ENCODE measurements around the gene HHLA2. TPM values are rescaled to one million over a fixed set of nuclear protein-coding genes. Genes with fewer than 3 reads are reported as not detected.

Gene HHLA2
- total RNA-seq, 1 donor from 2014 or later = 2.3 TPM

- Mint-ChIP-seq H3K4me1 (ENCODE audit: unreplicated experiment) (peaks cover 36% of the 10 kb centered on the region), H3K27me3 (no peaks in the 10 kb centered on the region), H3K36me3 (no peaks in the 10 kb centered on the region), H3K27ac (no peak overlapping the region), H3K9me3 (peaks cover 6% of the 10 kb centered on the region), H3K4me3 (no peak overlapping the region)
- no peak for TF ChIP-seq CTCF (conservative IDR thresholded peaks at IDR 0.05)
- DNase-seq (ENCODE audit: extremely low spot score, unreplicated experiment) = no peak
Observed at GRCh38 chr3:108404368-108404767, 108.0 kb downstream of the HHLA2 start.

- H3K9me3 Mint-ChIP-seq = no peaks in the 10 kb centered on the region
- no peaks in the 10 kb centered on the region for H3K36me3 Mint-ChIP-seq
- peaks cover 36% of the 10 kb centered on the region for H3K4me1 Mint-ChIP-seq (ENCODE audit: unreplicated experiment)
- TF ChIP-seq CTCF (conservative IDR thresholded peaks at IDR 0.05) = no peak
- no peak overlapping the region for H3K27ac Mint-ChIP-seq
- H3K4me3 Mint-ChIP-seq = no peak overlapping the region
- no peak for DNase-seq (ENCODE audit: extremely low spot score, unreplicated experiment)
- no peaks in the 10 kb centered on the region for H3K27me3 Mint-ChIP-seq
Observed at GRCh38 chr3:108406063-108406660, 109.8 kb downstream of the HHLA2 start.

GRCh38 chr3:108406661-108407206 is 110.4 kb downstream of the HHLA2 start:
- Mint-ChIP-seq H3K9me3 (no peaks in the 10 kb centered on the region), H3K4me1 (ENCODE audit: unreplicated experiment) (peaks cover 34% of the 10 kb centered on the region), H3K27ac (no peak overlapping the region), H3K36me3 (peaks cover 3% of the 10 kb centered on the region), H3K4me3 (no peak overlapping the region), H3K27me3 (no peaks in the 10 kb centered on the region)
- TF ChIP-seq CTCF (conservative IDR thresholded peaks at IDR 0.05) = peak; percentile 74
- no peak for DNase-seq (ENCODE audit: extremely low spot score, unreplicated experiment)

GRCh38 chr3:108407886-108408285 is 111.5 kb downstream of the HHLA2 start:
- Mint-ChIP-seq H3K4me1 (ENCODE audit: unreplicated experiment) (peaks cover 34% of the 10 kb centered on the region), H3K36me3 (peaks cover 3% of the 10 kb centered on the region), H3K9me3 (peaks cover 5% of the 10 kb centered on the region), H3K27ac (no peak overlapping the region), H3K27me3 (no peaks in the 10 kb centered on the region), H3K4me3 (no peak overlapping the region)
- TF ChIP-seq CTCF (conservative IDR thresholded peaks at IDR 0.05) = no peak
- DNase-seq (ENCODE audit: extremely low spot score, unreplicated experiment) = no peak

- TF ChIP-seq CTCF (conservative IDR thresholded peaks at IDR 0.05) = no peak
- Mint-ChIP-seq H3K36me3 (peaks cover 3% of the 10 kb centered on the region), H3K27ac (no peak overlapping the region), H3K4me3 (no peak overlapping the region), H3K4me1 (ENCODE audit: unreplicated experiment) (peaks cover 29% of the 10 kb centered on the region), H3K9me3 (peaks cover 5% of the 10 kb centered on the region), H3K27me3 (no peaks in the 10 kb centered on the region)
- DNase-seq (ENCODE audit: extremely low spot score, unreplicated experiment) = no peak
Observed at GRCh38 chr3:108408883-108409799, 112.8 kb downstream of the HHLA2 start.

All from type B pancreatic cell (in vitro differentiated cells).